ENCODE measurements around the gene GLOD5. TPM values are rescaled to one million over a fixed set of nuclear protein-coding genes. Genes with fewer than 3 reads are reported as not detected.

Gene GLOD5
- total and polyA plus RNA-seq, 9 of the 15 experiments (the other 6 are each of a cell fraction or from before 2014, with no cell fraction given) = 0.27 to 4.4 (median 2.2) TPM

GRCh38 chrX:48784726-48785125 is 23.2 kb downstream of the GLOD5 start (continued):
- 0 out of 2 replicates have a peak, but pooled peaks have one; percentile 29 for TF ChIP-seq CXXC5 (CRISPR knock-in tag; IDR thresholded peaks at IDR 0.05)
- peak; percentile 60; the same call in 1 of the 2 replicates for TF ChIP-seq ESRRA (IDR thresholded peaks at IDR 0.05; ENCODE audit: borderline replicate concordance, low read depth)
- peak; percentile 48 for TF ChIP-seq RBM25 (IDR thresholded peaks at IDR 0.05; ENCODE audit: low read depth, low read length, severe bottlenecking)
- TF ChIP-seq CGGBP1 (CRISPR knock-in tag; IDR thresholded peaks at IDR 0.05) = no peak
- no peak for TF ChIP-seq TAL1 (IDR thresholded peaks at IDR 0.05)
- no peak for TF ChIP-seq HLTF (IDR thresholded peaks at IDR 0.05)
- TF ChIP-seq COPS2 (conservative IDR thresholded peaks at IDR 0.05) = no peak
- no peak for TF ChIP-seq RFX1 (IDR thresholded peaks at IDR 0.05)
- TF ChIP-seq PCBP1 (IDR thresholded peaks at IDR 0.05; ENCODE audit: low read depth, low read length, poor library complexity, severe bottlenecking) = no peak
- TF ChIP-seq ZHX1 (conservative IDR thresholded peaks at IDR 0.05; ENCODE audit: low read length) = no peak
- 0 out of 2 replicates have a peak, but pooled peaks have one; percentile 48 for TF ChIP-seq KLF13 (tag; IDR thresholded peaks at IDR 0.05; ENCODE audit: borderline replicate concordance, low read depth)
